ENCODE results near the gene BPTF. TPM values are rescaled to one million over a fixed set of nuclear protein-coding genes. Genes with fewer than 3 reads are reported as not detected.
"Not testable (repeated sequence)": the region's sequence is repeated elsewhere in the genome, so short reads cannot be mapped to it uniquely, and the experiment has no call there.

Gene BPTF
- total RNA-seq, 1 donor from 2014 or later: 19.9 TPM

- DNase-seq (ENCODE audit: low read depth in 2 of 2): no peak
Observed at GRCh38 chr17:67879662-67880061, 54.4 kb downstream of the BPTF start.

DNA sequence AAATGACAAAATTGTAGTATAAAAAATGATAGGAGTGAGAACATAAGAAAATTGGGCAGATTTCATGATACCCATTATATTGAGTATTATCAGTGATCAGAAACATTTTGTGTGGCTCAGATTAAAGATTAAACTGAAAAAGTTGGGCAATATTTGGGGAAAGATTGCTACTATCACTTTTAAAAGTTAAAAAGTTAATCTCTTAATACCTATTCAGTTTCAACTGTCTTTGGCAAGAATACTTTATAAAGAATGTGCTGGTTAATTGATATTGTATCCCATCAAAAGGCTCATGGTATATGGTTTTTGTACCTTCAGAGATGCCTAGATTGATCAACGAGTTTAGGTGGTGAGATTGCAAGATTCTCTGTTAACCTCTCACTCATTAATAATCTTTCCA lies 55.8 kb downstream of the BPTF start:
- DNase-seq (ENCODE audit: low read depth in 2 of 2): no peak

GRCh38 chr17:67884741-67885140 lies 59.4 kb downstream of the BPTF start:
- DNase-seq (ENCODE audit: low read depth in 2 of 2): no peak

GRCh38 chr17:67891481-67892119 lies 66.3 kb downstream of the BPTF start:
- DNase-seq (ENCODE audit: low read depth in 2 of 2): peak in 1 of 2 donors; percentile 3

DNA sequence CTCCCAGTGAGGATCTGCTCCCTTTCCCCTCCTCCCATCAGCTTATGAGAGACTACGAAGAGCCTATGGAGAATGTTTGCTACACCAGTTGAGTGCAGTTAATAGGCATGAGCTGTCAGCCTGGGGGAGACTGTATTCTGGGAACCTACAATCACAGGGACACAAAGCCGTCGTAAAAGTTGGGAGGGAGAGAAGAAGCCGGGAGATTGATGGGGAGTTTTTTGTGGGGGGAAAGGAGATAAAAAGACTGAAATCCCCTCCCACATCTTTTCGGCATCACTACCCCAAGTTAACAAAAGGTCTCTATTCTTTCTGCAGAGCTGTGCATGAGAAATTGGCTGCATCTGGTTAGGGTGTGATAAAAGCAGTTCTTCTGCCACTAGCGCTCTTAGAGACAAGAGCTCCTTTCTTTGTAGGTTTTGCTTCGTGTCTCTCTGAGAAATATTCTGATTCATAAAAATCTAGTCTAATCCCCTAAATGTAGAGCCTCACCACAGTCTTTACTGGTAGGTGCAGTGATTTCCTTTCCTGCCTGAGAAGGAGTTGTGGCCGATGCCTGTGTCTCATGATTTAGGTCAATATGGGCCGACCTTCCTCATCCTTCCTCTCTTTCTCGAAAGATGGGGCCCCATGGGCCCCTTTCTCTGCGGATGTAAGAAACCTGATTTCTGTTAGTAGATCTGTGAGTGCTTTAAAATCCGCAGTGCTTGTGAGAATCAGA lies 77.4 kb downstream of the BPTF start:
- DNase-seq (ENCODE audit: low read depth in 2 of 2): no peak

GRCh38 chr17:67905298-67905697 lies 80.0 kb downstream of the BPTF start:
- DNase-seq (ENCODE audit: low read depth in 2 of 2): not testable (repeated sequence)

DNA sequence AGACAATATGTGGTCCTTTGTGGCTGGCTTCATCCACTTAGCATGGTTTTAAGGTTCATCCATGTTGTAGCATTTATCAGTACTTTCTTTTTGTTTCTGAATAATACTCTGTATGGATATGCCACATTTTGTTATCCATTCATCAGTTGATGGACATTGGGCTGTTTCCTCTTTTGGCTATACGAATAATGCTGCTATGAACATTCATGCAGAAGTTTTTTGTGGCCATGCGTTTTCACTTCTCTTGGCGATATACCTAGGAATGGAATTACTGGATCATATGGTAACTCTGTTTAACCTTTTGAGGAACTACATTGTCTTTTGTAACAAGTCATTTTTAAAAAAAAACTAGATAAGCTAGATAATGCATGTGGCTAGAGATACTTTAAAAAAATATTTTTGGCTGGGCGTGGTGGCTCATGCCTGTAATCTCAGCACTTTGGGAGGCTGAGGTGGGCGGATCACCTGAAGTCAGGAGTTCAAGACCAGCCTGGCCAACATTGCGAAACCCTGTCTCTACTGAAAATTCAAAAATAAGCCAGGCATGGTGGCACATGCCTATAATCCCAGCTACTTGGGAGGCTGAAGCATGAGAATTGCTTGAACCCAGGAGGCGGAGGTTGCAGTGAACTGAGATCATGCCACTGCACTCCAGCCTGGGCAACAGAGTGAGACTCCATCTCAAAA lies 85.0 kb downstream of the BPTF start:
- not testable (repeated sequence) for DNase-seq (ENCODE audit: low read depth in 2 of 2)

DNA sequence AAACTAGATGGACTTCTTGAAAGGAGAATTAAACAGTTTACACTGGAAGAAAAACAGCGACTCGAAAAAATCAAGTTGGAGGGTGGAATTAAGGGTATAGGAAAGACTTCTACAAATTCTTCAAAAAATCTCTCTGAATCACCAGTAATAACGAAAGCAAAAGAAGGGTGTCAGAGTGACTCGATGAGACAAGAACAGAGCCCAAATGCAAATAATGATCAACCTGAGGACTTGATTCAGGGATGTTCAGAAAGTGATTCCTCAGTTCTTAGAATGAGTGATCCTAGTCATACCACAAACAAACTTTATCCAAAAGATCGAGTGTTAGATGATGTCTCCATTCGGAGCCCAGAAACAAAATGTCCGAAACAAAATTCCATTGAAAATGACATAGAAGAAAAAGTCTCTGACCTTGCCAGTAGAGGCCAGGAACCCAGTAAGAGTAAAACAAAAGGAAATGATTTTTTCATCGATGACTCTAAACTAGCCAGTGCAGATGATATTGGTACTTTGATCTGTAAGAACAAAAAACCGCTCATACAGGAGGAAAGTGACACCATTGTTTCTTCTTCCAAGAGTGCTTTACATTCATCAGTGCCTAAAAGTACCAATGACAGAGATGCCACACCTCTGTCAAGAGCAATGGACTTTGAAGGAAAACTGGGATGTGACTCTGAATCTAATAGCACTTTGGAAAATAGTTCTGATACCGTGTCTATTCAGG lies 85.9 kb downstream of the BPTF start:
- DNase-seq (ENCODE audit: low read depth in 2 of 2): no peak

DNA sequence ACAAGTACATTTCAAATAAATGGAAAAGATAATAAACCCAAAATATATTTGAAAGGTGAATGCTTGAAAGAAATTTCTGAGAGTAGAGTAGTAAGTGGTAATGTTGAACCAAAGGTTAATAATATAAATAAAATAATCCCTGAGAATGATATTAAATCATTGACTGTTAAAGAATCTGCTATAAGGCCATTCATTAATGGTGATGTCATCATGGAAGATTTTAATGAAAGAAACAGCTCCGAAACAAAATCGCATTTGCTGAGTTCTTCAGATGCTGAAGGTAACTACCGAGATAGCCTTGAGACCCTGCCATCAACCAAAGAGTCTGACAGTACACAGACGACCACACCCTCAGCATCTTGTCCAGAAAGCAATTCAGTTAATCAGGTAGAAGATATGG lies 86.8 kb downstream of the BPTF start:
- DNase-seq (ENCODE audit: low read depth in 2 of 2): no peak

- DNase-seq (ENCODE audit: low read depth in 2 of 2): no peak
Observed at GRCh38 chr17:67912656-67913055, 87.4 kb downstream of the BPTF start.

GRCh38 chr17:67920212-67920611 lies 94.9 kb downstream of the BPTF start:
- no peak for DNase-seq (ENCODE audit: low read depth in 2 of 2)

GRCh38 chr17:67922503-67922902 lies 97.2 kb downstream of the BPTF start:
- DNase-seq (ENCODE audit: low read depth in 2 of 2): no peak

- peak in 1 of 2 donors; percentile 3 for DNase-seq (ENCODE audit: low read depth in 2 of 2)
Observed at GRCh38 chr17:67928842-67929241, 103.5 kb downstream of the BPTF start.

GRCh38 chr17:67931227-67931626 lies 105.9 kb downstream of the BPTF start:
- DNase-seq (ENCODE audit: low read depth in 2 of 2): no peak

- DNase-seq (ENCODE audit: low read depth in 2 of 2): peak; percentile 3 to 42
Observed at GRCh38 chr17:67942810-67943209, 117.5 kb downstream of the BPTF start.

DNA sequence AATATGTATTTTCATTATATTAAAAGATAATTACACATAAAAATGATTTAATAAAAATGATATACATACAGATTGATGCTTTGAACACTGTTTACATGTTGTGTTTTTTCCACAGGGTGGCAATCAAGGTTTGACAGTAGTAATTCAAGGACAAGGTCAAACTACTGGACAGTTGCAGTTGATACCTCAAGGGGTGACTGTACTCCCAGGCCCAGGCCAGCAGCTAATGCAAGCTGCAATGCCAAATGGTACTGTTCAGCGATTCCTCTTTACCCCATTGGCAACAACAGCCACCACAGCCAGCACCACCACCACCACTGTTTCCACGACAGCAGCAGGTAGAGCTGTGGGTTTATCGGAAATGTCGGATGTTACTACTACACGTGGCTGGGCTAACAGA lies 118.7 kb downstream of the BPTF start:
- DNase-seq (ENCODE audit: low read depth in 2 of 2): no peak

DNA sequence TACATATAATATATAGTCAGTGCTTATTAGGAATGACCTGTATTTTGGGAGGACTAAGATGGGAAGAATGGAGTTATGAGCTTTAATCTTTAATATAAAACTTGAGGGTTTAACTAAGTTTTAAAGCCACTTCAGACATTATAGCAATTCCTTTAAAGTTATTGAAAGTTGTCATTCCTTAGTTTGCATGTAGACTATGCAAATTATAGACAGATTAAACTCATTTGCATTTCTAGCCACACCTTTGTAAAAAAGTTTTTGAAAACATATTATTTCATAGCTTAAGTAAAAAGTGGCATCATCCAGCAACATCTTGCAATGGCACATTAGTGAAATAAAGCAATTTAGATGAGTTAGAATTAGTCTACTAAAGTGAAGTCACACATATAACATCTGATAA lies 121.2 kb downstream of the BPTF start:
- DNase-seq (ENCODE audit: low read depth in 2 of 2): no peak

GRCh38 chr17:67947325-67947813 lies 122.1 kb downstream of the BPTF start:
- no peak for DNase-seq (ENCODE audit: low read depth in 2 of 2)

DNA sequence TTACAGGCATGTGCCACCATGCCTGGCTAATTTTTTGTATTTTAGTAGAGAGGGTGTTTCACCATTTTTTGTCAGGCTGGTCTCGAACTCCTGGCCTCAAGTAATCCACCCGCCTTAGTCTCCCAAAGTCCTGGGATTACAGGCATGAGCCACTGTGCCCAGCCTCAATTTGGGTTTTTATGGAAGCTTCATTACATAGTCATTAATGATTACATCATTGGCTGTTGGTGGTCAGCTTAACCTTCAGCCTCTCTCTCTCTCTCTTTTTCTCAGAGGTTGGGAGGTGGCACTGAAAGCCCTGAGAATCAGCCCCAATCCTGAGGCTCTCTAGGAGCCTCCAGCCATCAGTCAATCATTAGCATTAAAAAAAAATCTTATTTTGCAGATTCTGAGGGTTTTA lies 125.6 kb downstream of the BPTF start:
- DNase-seq (ENCODE audit: low read depth in 2 of 2): no peak

DNA sequence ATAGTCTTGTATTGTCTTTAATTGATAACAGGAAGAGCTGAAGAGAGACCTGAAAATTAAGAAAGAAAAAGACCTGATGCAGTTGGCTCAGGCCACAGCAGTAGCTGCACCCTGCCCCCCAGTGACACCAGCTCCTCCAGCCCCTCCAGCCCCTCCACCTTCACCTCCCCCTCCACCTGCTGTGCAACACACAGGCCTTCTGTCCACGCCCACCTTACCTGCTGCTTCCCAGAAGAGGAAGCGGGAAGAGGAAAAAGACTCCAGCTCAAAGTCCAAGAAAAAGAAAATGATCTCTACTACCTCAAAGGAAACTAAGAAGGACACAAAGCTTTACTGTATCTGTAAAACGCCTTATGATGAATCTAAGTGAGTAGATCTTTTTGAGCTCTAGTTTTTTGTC lies 134.2 kb downstream of the BPTF start:
- no peak for DNase-seq (ENCODE audit: low read depth in 2 of 2)

DNA sequence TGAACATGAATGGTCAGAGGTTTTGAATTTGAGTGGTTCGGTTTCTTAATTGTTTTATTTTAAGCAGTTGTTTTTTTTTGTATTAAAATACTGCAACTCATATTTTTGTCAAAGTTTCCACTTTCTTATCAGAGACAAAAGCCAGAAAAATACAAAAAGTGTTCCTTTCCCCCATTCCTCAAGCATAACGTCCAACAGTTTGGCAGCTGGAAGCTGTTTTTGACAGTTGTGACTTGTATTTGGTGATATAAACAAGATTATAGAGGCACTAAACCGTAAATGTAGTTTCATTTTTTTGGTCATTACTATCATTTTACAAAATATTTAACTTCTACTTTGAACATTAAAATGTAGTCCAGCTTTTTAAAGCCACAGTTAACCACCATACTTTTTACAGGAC lies 135.0 kb downstream of the BPTF start:
- DNase-seq (ENCODE audit: low read depth in 2 of 2): not testable (repeated sequence)

- DNase-seq (ENCODE audit: low read depth in 2 of 2): not testable (repeated sequence)
Observed at GRCh38 chr17:67962156-67962555, 136.9 kb downstream of the BPTF start.

Measured in dermis microvascular lymphatic vessel endothelial cell (primary cell).